Kidney (tissue), 14 donors: ENCODE results near the gene RPL6. TPM values are rescaled to one million over a fixed set of nuclear protein-coding genes. Genes with fewer than 3 reads are reported as not detected.
A peak's percentile ranks its signal among the peaks of the same experiment; 100 is the strongest.

ENCODE experiments used
- DNase-seq, 5 donors: peaks; one replicate each; pipeline ENCODE4 v3.0.0-alpha.2; 2013 to 2020
- FAIRE-seq: peaks from 2 replicates; lab custom pipeline; 2012; peaks lifted over from hg19 to GRCh38; lab: Jason Lieb, UNC
- H3K27ac ChIP-seq, 2 donors: one replicate each; pipeline ENCODE4 v1.7.0; 2013; ENCODE audit warnings: low read depth in 2 of 2, low read length in 2 of 2, inconsistent platforms in 1 of 2
- H3K27me3 ChIP-seq: one replicate; pipeline ENCODE4 v1.7.1; 2013; ENCODE audit warnings: low read length, inconsistent platforms; ENCODE audit not compliant: control insufficient read depth, insufficient read depth
- H3K36me3 ChIP-seq, 3 donors: one replicate each; pipeline versions ENCODE4 v1.7.0 to v1.7.1; 2013; ENCODE audit warnings: low read length in 3 of 3, control low read depth in 1 of 3, inconsistent platforms in 1 of 3; ENCODE audit not compliant: insufficient read depth in 3 of 3, control insufficient read depth in 2 of 3
- H3K4me1 ChIP-seq, 3 donors: one replicate each; pipeline versions ENCODE4 v1.7.0 to v1.7.1; 2013; ENCODE audit warnings: low read length in 3 of 3, inconsistent platforms in 1 of 3, low read depth in 1 of 3; ENCODE audit not compliant: control insufficient read depth in 2 of 3, insufficient read depth in 2 of 3
- H3K4me3 ChIP-seq, 3 donors: one replicate each; pipeline versions ENCODE4 v1.7.0 to v1.8.1; 2013; ENCODE audit warnings: low read length in 3 of 3, control low read depth in 1 of 3, inconsistent platforms in 1 of 3
- H3K9ac ChIP-seq, 3 donors: one replicate each; pipeline versions ENCODE4 v1.7.0 to v1.7.1; 2013; ENCODE audit warnings: low read length in 3 of 3, control low read depth in 1 of 3, inconsistent platforms in 1 of 3
- H3K9me3 ChIP-seq, 3 donors: one replicate each; pipeline versions ENCODE4 v1.7.0 to v1.7.1; 2013; ENCODE audit warnings: low read length in 3 of 3, control low read depth in 1 of 3, inconsistent platforms in 1 of 3; ENCODE audit not compliant: control insufficient read depth in 2 of 3, insufficient read depth in 1 of 3
- CTCF ChIP-seq: IDR thresholded peaks from 3 replicates; pipeline ENCODE4 v1.5.1; 2012; ENCODE audit warnings: mild to moderate bottlenecking, moderate library complexity, borderline replicate concordance; ENCODE audit not compliant: insufficient read depth; ENCODE audit errors: extremely low read depth
- intact Hi-C: fragments of 100-400 bp; cut with DNase I; formaldehyde crosslinking; loops from one replicate; pipeline ENCODE4 v1.11.1; 2022
- polyA plus RNA-seq: library from polyadenylated mRNA; stranded (reverse); fragments of 350-450 nt; fragmentation: Illumina TruSeq; extraction: RNeasy Lipid Tissue Mini Kit (QIAGEN cat#74804); gene quantifications from one replicate; pipeline ENCODE4 v1.2.3, GENCODE V29; 2014; ENCODE audit warnings: low read depth, low replicate concordance; ENCODE audit not compliant: insufficient read depth
- total RNA-seq: library from RNA; stranded (reverse); fragmentation: NEBNext Ultra II Directional; extraction: Animal tissue kit (Norgen Biotek cat#: 25700); gene quantifications from one replicate; pipeline ENCODE4 v1.2.1, GENCODE V29; 2021
- donor health status: control.
- donor health status: control.
- donor health status: control.
- donor health status: control.
- donor health status: control.
- donor health status: DM: yes; HTN: yes; CAD: no.
- donor health status: Normal renal cell carcinoma (clear cell type).

Gene RPL6
- total and polyA plus RNA-seq, 2 donors from 2014 or later: 966 to 1,525 TPM

GRCh38 chr12:112380663-112381405 lies 28.6 kb downstream of the RPL6 start:
- peak in 4 of 5 donors; percentile 22 to 59 (median 38) for DNase-seq
- Histone ChIP-seq H3K4me3 (peak overlapping the region; percentile 67 to 83 (median 72)), H3K4me1 (peaks cover 0 to 11% (median 7%) of the 10 kb centered on the region in 3 donors), H3K27me3 (no peaks in the 10 kb centered on the region), H3K9ac (peak overlapping the region; percentile 36 to 81 (median 59)), H3K9me3 (no peaks in the 10 kb centered on the region), H3K27ac (no peak overlapping the region), H3K36me3 (no peaks in the 10 kb centered on the region)
- no peak for TF ChIP-seq CTCF
- FAIRE-seq: no peak
- intact Hi-C loops: loop anchor here (10.0 kb wide), 1 partner anchor 106 kb away; no protein-coding TSS in a partner anchor

GRCh38 chr12:112375105-112375504 lies 34.3 kb downstream of the RPL6 start:
- H3K9me3 ChIP-seq: no peaks in the 10 kb centered on the region
- FAIRE-seq (no peak), DNase-seq (no peak)
- H3K4me1 ChIP-seq: no peaks in the 10 kb centered on the region
- intact Hi-C loops: no loop called here
- H3K4me3 ChIP-seq: no peak overlapping the region
- TF ChIP-seq CTCF: no peak
- H3K9ac ChIP-seq: no peak overlapping the region
- no peaks in the 10 kb centered on the region for H3K27me3 ChIP-seq
- H3K36me3 ChIP-seq: no peaks in the 10 kb centered on the region
- H3K27ac ChIP-seq: no peak overlapping the region

DNA sequence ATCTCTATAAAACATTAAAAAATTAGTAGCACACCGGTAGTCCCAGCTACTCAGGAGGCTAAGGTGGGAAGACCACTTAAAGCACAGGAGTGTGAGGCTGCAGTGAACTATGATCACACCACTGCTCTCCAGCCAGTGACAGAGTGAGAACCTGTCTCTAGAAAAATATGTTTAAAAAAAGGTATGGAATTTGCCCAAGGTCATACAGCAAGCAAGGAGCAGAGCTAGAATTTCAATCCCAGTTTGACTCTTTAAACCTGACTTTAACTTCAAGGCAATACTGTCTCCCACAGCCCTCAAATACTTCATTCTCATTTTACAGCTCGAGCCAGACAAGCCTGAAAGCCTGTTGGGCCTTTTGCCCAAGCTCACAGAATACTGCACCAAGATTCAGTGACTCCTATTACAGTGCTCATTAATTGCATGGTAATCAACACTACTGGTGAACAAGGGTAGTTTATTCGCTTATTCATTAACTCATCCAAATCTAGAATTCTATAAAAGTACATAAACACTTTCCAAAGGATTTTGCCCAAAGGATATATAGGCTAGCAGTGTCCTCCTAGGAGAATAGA lies 35.2 kb downstream of the RPL6 start:
- no peaks in the 10 kb centered on the region for H3K4me1 ChIP-seq
- FAIRE-seq (no peak), DNase-seq (no peak)
- no peaks in the 10 kb centered on the region for H3K36me3 ChIP-seq
- H3K27me3 ChIP-seq: no peaks in the 10 kb centered on the region
- no peak overlapping the region for H3K4me3 ChIP-seq
- intact Hi-C loops: no loop called here
- no peak overlapping the region for H3K9ac ChIP-seq
- H3K27ac ChIP-seq: no peak overlapping the region
- TF ChIP-seq CTCF: no peak
- no peaks in the 10 kb centered on the region for H3K9me3 ChIP-seq
